ENCODE results near the gene KRT79. TPM values are rescaled to one million over a fixed set of nuclear protein-coding genes. Genes with fewer than 3 reads are reported as not detected.

Gene KRT79
- total and polyA plus RNA-seq, 3 experiments from 2014 or later: not detected

DNA sequence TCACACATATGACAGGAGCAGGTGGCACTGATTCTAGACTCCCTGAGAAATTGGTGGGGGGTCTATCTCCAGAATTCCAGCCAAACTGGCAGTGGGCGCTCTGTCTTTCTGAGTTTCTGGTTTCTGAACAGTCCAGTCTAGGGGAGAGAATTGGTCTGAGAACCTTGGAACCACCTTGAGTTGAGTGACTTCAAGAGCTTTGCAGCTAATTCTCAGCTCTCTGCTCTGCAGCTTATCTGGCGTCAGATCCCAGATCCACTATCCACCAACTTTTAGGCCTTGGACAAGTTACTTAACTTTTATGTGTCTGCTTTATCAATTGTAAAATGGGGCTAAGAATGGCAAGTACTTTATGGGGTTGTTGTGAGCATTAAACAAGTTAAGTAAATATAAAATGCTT lies 55.3 kb downstream of the KRT79 start:
- Histone ChIP-seq H3K27ac (ENCODE audit: low read depth, low read length) (no peak overlapping the region), H3K4me3 (ENCODE audit: low read length) (no peak overlapping the region), H3K9me3 (ENCODE audit: low read length) (no peaks in the 10 kb centered on the region), H3K4me1 (ENCODE audit: insufficient read depth, low read length) (no peaks in the 10 kb centered on the region), H3K36me3 (ENCODE audit: insufficient read depth, low read length) (no peaks in the 10 kb centered on the region), H3K27me3 (ENCODE audit: insufficient read depth, low read length, poor library complexity, severe bottlenecking) (no peaks in the 10 kb centered on the region)
- H3K4me3 Mint-ChIP-seq: no peak overlapping the region
- no peaks in the 10 kb centered on the region for H3K4me1 Mint-ChIP-seq
- H3K27me3 Mint-ChIP-seq: peaks cover 10 to 52% of the 10 kb centered on the region in 2 donors
- CTCF ChIA-PET: no interaction called here
- no peak for DNase-seq
- POLR2A ChIA-PET: no interaction called here
- no peak overlapping the region for H3K27ac Mint-ChIP-seq
- H3K9me3 Mint-ChIP-seq: no peaks in the 10 kb centered on the region
- no peaks in the 10 kb centered on the region for H3K36me3 Mint-ChIP-seq

DNA sequence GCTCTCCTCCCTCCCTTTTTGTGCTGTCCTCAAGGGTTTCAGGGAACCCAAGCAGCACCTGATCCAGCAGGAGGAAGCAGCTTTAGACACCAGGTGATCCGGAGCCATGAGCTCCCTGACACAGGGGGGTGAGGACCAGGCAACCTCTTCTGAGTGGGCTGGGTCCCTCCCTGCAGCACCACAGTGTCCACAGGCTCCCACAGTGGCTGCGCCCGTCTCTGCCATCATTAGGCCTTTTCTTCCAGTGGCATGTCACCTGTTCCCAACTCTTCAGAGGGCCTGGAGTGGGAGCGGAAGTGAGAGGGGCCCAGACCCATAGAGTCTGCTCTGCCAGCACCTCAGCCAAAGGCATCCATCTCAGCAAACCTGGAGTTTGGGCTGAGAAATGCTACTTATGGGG lies 56.5 kb downstream of the KRT79 start:
- Mint-ChIP-seq H3K4me1 (no peaks in the 10 kb centered on the region), H3K4me3 (no peak overlapping the region), H3K27ac (no peak overlapping the region), H3K36me3 (no peaks in the 10 kb centered on the region), H3K27me3 (peaks cover 8 to 52% of the 10 kb centered on the region in 2 donors), H3K9me3 (no peaks in the 10 kb centered on the region)
- Histone ChIP-seq H3K27ac (ENCODE audit: low read depth, low read length) (no peak overlapping the region), H3K9me3 (ENCODE audit: low read length) (no peaks in the 10 kb centered on the region), H3K4me3 (ENCODE audit: low read length) (no peak overlapping the region), H3K27me3 (ENCODE audit: insufficient read depth, low read length, poor library complexity, severe bottlenecking) (no peaks in the 10 kb centered on the region), H3K36me3 (ENCODE audit: insufficient read depth, low read length) (no peaks in the 10 kb centered on the region), H3K4me1 (ENCODE audit: insufficient read depth, low read length) (no peaks in the 10 kb centered on the region)
- ChIA-PET CTCF (no interaction called here), POLR2A (no interaction called here)
- no peak for DNase-seq

DNA sequence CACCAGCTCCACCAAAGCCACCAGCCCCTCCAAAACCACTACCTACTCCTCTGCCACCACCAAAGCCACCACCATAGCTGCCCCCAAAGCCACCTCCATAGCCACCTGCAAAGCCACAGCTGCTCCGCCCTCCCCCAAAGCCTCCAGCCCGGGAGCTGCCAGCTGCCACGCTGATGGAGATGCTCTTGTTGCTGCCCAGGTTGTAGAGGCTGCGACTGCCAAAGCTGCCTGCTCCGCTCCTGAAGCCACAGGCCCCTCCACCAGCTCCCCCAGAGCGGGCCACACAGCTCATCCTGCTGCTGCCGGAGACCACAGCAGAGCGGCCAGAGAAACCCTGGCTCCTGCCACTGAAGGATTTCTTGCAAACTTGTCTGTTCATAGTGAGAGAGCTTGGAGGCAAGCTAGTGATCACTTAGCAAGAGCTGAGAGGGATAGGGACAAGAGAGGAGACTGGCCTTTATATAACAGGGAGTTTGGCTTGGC lies 57.2 kb downstream of the KRT79 start, which contains the start of gene KRT76:
Gene KRT76, minus strand, starts transcription at position 433 of the 483 bp plus-strand sequence. Its CDS starts 54 bp downstream, at position 379.
- ChIA-PET POLR2A (no interaction called here), CTCF (no interaction called here)
- Histone ChIP-seq H3K27me3 (ENCODE audit: insufficient read depth, low read length, poor library complexity, severe bottlenecking) (no peaks in the 10 kb centered on the region), H3K4me3 (ENCODE audit: low read length) (no peak within 1 kb of the TSS), H3K27ac (ENCODE audit: low read depth, low read length) (no peak within 1 kb of the TSS), H3K36me3 (ENCODE audit: insufficient read depth, low read length) (no peaks in the 10 kb centered on the region), H3K9me3 (ENCODE audit: low read length) (no peaks in the 10 kb centered on the region), H3K4me1 (ENCODE audit: insufficient read depth, low read length) (no peaks in the 10 kb centered on the region)
- Mint-ChIP-seq H3K4me3 (no peak within 1 kb of the TSS), H3K27ac (peak within 1 kb of the TSS in 3 of 8 donors; percentile 33 to 91 (median 68)), H3K9me3 (no peaks in the 10 kb centered on the region), H3K36me3 (no peaks in the 10 kb centered on the region), H3K4me1 (no peaks in the 10 kb centered on the region), H3K27me3 (peaks cover 5 to 46% of the 10 kb centered on the region in 2 donors)
- no peak for DNase-seq

DNA sequence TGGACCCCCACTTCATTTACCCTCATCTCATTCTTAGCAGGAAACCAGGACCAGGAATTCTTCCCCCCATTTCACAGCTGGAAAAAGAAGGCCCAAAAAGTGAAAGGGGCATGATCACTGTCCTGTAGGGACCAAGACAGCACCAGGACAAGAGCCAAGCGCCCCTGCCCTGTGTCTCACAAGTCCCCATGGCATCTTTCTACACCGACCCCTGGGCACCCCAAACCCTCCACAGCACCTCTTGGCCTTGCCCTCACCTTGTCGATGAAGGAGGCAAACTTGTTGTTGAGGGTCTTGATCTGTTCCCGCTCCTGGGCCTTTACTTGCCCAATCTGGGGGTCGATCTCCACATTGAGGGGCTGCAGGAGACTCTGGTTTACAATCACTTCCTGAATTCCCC lies 57.7 kb downstream of the KRT79 start:
- ChIA-PET CTCF (no interaction called here), POLR2A (no interaction called here)
- Histone ChIP-seq H3K9me3 (ENCODE audit: low read length) (no peaks in the 10 kb centered on the region), H3K27ac (ENCODE audit: low read depth, low read length) (no peak overlapping the region), H3K36me3 (ENCODE audit: insufficient read depth, low read length) (no peaks in the 10 kb centered on the region), H3K4me1 (ENCODE audit: insufficient read depth, low read length) (no peaks in the 10 kb centered on the region), H3K27me3 (ENCODE audit: insufficient read depth, low read length, poor library complexity, severe bottlenecking) (no peaks in the 10 kb centered on the region), H3K4me3 (ENCODE audit: low read length) (no peak overlapping the region)
- no peaks in the 10 kb centered on the region for H3K36me3 Mint-ChIP-seq
- DNase-seq: no peak
- no peaks in the 10 kb centered on the region for H3K4me1 Mint-ChIP-seq
- H3K4me3 Mint-ChIP-seq: no peak overlapping the region
- peak overlapping the region in 2 of 8 donors; percentile 68 to 91 for H3K27ac Mint-ChIP-seq
- H3K27me3 Mint-ChIP-seq: peaks cover 5 to 41% of the 10 kb centered on the region in 2 donors
- H3K9me3 Mint-ChIP-seq: no peaks in the 10 kb centered on the region

DNA sequence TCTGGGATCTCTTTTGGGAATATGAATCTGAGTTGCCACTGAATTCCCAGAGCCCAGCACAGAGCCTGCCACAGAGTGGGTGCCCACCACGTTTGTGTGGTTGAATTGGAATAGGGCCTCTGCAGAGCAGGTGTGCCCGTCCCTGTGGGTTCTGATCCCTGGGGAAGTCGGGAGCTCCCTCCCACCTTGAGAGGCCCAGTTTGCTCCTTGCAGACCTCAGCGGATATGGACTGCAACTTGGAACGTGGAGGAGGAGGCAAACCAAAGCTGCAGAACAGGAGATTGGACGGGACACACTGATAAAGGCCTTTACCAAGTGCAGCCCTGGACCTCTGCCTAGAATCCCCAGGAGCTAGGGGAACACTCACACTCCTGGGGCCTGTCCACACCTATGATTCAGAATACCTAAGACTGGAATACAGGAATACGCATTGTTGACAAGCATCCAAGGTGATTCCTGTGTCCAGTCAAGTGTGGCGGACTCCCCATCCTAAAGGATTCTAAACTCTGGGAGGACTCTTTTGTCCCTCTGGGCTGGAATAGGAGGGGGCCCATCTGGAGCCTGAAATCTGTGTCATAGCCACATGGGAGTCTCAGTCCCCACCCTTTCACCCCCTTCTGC lies 59.4 kb downstream of the KRT79 start:
- Mint-ChIP-seq H3K9me3 (no peaks in the 10 kb centered on the region), H3K27me3 (peaks cover 5 to 47% of the 10 kb centered on the region in 2 donors), H3K4me1 (no peaks in the 10 kb centered on the region), H3K36me3 (no peaks in the 10 kb centered on the region), H3K4me3 (no peak overlapping the region), H3K27ac (peak overlapping the region in 1 of 8 donors; percentile 61)
- H3K27ac ChIP-seq (ENCODE audit: low read depth, low read length): no peak overlapping the region
- no peaks in the 10 kb centered on the region for H3K9me3 ChIP-seq (ENCODE audit: low read length)
- ChIA-PET CTCF (no interaction called here), POLR2A (no interaction called here)
- no peak overlapping the region for H3K4me3 ChIP-seq (ENCODE audit: low read length)
- no peaks in the 10 kb centered on the region for H3K36me3 ChIP-seq (ENCODE audit: insufficient read depth, low read length)
- no peaks in the 10 kb centered on the region for H3K27me3 ChIP-seq (ENCODE audit: insufficient read depth, low read length, poor library complexity, severe bottlenecking)
- DNase-seq: no peak
- H3K4me1 ChIP-seq (ENCODE audit: insufficient read depth, low read length): no peaks in the 10 kb centered on the region

DNA sequence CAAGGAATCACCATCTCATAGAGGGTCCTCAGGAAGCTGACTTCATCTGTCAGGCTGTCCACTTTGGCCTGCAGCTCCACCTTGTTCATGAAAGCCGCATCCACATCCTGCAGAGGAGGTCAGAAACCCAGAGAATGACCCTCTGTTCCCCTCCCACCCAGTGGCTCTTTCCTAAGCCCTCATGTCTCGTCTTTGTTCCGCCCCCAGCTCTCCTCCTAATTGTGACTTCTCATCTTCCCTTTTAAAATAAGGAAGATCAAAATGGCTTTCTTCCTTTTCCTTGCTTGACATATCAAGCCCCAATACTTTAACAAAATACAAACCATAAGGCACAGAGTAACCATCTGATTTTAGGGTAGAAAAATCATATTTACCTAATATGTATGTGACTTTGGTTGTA lies 61.3 kb downstream of the KRT79 start:
- H3K27me3 ChIP-seq (ENCODE audit: insufficient read depth, low read length, poor library complexity, severe bottlenecking): no peaks in the 10 kb centered on the region
- DNase-seq: no peak
- H3K4me3 Mint-ChIP-seq: no peak overlapping the region
- H3K4me1 Mint-ChIP-seq: no peaks in the 10 kb centered on the region
- ChIA-PET CTCF (no interaction called here), POLR2A (no interaction called here)
- H3K9me3 Mint-ChIP-seq: no peaks in the 10 kb centered on the region
- H3K36me3 ChIP-seq (ENCODE audit: insufficient read depth, low read length): no peaks in the 10 kb centered on the region
- no peak overlapping the region for H3K4me3 ChIP-seq (ENCODE audit: low read length)
- no peaks in the 10 kb centered on the region for H3K4me1 ChIP-seq (ENCODE audit: insufficient read depth, low read length)
- no peak overlapping the region for H3K27ac ChIP-seq (ENCODE audit: low read depth, low read length)
- H3K9me3 ChIP-seq (ENCODE audit: low read length): no peaks in the 10 kb centered on the region
- no peaks in the 10 kb centered on the region for H3K36me3 Mint-ChIP-seq
- H3K27me3 Mint-ChIP-seq: peaks cover 5 to 42% of the 10 kb centered on the region in 2 donors
- H3K27ac Mint-ChIP-seq: no peak overlapping the region

DNA sequence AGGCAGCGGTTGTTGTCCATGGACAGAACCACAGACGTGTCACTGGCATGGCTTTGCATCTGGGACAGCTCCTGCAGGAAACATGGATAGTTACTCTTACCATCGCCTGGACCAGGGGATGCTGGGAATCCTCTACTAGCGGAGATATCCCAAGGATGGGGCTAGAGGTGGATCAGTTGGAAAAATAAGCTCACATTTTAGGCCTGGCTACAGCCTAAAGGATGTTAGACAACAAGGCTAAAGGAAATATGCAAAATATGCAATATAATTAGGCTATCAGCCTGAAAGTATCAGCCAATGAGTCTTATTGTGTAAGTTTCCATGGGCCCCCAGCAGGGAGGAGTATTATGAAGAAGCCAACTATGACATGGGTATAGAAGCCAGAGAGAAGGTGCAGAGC lies 61.9 kb downstream of the KRT79 start:
- Mint-ChIP-seq H3K27ac (no peak overlapping the region), H3K27me3 (peaks cover 3 to 47% of the 10 kb centered on the region in 2 donors), H3K4me3 (no peak overlapping the region), H3K36me3 (no peaks in the 10 kb centered on the region), H3K9me3 (no peaks in the 10 kb centered on the region), H3K4me1 (no peaks in the 10 kb centered on the region)
- ChIA-PET CTCF (no interaction called here), POLR2A (no interaction called here)
- Histone ChIP-seq H3K9me3 (ENCODE audit: low read length) (no peaks in the 10 kb centered on the region), H3K4me3 (ENCODE audit: low read length) (no peak overlapping the region), H3K4me1 (ENCODE audit: insufficient read depth, low read length) (no peaks in the 10 kb centered on the region), H3K27me3 (ENCODE audit: insufficient read depth, low read length, poor library complexity, severe bottlenecking) (no peaks in the 10 kb centered on the region), H3K36me3 (ENCODE audit: insufficient read depth, low read length) (no peaks in the 10 kb centered on the region), H3K27ac (ENCODE audit: low read depth, low read length) (no peak overlapping the region)
- DNase-seq: no peak

DNA sequence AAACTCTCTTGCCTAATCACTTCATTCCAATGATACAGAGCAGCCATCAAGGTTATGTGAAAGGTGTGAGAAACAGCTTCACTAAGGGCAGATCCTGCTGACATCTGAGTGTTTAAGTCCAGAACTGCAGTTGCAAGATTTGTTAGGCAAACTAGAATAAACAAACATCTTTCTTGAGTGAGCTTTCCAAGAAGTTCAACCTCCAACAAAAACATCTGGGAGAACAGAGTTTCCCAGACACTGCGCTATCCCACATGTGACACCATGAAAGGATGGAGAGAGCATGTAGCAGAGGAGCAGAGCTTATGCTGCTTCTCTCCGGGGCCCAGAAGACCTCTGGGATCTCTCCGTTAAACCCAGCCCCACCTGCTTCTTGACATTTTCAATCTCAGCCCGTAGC lies 62.6 kb downstream of the KRT79 start:
- ChIA-PET POLR2A (no interaction called here), CTCF (no interaction called here)
- no peak overlapping the region for H3K4me3 Mint-ChIP-seq
- no peaks in the 10 kb centered on the region for H3K4me1 Mint-ChIP-seq
- Histone ChIP-seq H3K27ac (ENCODE audit: low read depth, low read length) (no peak overlapping the region), H3K27me3 (ENCODE audit: insufficient read depth, low read length, poor library complexity, severe bottlenecking) (no peaks in the 10 kb centered on the region), H3K36me3 (ENCODE audit: insufficient read depth, low read length) (no peaks in the 10 kb centered on the region), H3K9me3 (ENCODE audit: low read length) (no peaks in the 10 kb centered on the region), H3K4me3 (ENCODE audit: low read length) (no peak overlapping the region), H3K4me1 (ENCODE audit: insufficient read depth, low read length) (no peaks in the 10 kb centered on the region)
- H3K27ac Mint-ChIP-seq: no peak overlapping the region
- H3K9me3 Mint-ChIP-seq: no peaks in the 10 kb centered on the region
- peaks cover 5 to 44% of the 10 kb centered on the region in 2 donors for H3K27me3 Mint-ChIP-seq
- no peaks in the 10 kb centered on the region for H3K36me3 Mint-ChIP-seq
- DNase-seq: no peak

Measured in CD8-positive, alpha-beta memory T cell (primary cell).